VCaP (cell line): Measurements from ENCODE around the gene CADPS.

Experiments
- H3K27ac ChIP-seq: fragments of 450-650 bp; 2 replicates; pipeline ENCODE4 v1.5.1; 2017
- TF ChIP-seq, protein P1 (sequence below): fragments of 450-650 bp; conservative IDR thresholded peaks from 2 replicates; pipeline ENCODE4 v1.5.1; 2017; ENCODE audit warnings: mild to moderate bottlenecking, moderate library complexity

The CADPS gene

DNA sequence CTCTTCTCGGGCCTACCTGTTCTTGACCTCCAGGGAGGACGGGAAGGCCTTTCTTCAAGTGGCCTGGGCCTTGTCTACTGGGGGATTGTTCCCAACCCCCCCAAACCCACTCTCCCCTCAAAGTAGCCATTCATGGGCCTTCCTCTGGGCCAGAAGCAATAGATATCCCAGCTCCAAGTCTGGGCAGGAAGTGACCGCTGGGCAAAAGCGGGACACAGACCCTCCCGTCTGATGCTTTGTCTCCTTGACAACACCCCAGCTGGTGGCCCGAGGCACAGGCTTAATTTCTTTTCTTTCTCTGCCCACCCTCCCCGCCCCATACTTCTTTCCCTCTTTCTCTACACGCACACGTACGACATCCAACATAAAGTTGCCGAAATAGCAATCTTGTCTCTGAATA is 460.4 kb downstream of the CADPS start:
- TF ChIP-seq, protein P1, sequence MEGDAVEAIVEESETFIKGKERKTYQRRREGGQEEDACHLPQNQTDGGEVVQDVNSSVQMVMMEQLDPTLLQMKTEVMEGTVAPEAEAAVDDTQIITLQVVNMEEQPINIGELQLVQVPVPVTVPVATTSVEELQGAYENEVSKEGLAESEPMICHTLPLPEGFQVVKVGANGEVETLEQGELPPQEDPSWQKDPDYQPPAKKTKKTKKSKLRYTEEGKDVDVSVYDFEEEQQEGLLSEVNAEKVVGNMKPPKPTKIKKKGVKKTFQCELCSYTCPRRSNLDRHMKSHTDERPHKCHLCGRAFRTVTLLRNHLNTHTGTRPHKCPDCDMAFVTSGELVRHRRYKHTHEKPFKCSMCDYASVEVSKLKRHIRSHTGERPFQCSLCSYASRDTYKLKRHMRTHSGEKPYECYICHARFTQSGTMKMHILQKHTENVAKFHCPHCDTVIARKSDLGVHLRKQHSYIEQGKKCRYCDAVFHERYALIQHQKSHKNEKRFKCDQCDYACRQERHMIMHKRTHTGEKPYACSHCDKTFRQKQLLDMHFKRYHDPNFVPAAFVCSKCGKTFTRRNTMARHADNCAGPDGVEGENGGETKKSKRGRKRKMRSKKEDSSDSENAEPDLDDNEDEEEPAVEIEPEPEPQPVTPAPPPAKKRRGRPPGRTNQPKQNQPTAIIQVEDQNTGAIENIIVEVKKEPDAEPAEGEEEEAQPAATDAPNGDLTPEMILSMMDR = no peak
- H3K27ac ChIP-seq = no peak overlapping the region

DNA sequence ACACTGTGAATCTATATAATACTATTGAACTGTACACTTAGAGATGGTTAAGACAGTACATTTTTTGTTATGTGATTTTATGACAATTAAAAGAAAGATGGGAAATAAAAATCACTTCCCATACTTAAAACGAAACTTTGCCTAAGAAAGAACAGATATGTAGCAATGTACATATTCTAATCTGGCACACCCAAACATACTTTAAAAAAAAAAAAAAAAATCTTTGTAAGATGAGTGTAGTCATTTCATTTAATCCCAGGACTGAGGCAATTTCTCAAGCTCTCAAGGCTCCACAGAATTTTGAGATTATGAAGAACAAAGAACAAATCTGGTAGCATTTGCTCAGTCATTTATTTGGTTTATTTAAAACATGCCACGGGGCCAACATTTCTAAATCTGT is 461.5 kb downstream of the CADPS start:
- H3K27ac ChIP-seq = no peak overlapping the region
- TF ChIP-seq, protein P1 = no peak

DNA sequence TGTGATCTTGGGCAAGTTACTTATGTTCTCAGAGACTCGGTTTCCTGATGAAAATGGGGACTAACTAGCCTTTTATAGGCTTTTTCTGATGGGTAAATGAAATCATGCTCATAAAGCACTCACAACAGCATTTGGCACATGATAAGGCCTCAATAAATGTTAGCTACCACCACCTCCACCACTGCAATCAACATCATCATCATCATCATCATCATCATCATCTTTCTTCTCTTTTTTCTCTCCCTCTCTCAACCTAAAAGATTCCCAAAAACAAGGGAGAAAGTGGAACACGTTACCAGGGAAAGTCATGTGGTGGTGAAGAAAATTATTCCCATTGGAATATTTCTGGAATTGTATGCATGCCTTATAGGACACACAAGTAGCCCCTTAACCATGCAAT is 468.3 kb downstream of the CADPS start:
- no peak overlapping the region for H3K27ac ChIP-seq
- TF ChIP-seq, protein P1 = no peak

DNA sequence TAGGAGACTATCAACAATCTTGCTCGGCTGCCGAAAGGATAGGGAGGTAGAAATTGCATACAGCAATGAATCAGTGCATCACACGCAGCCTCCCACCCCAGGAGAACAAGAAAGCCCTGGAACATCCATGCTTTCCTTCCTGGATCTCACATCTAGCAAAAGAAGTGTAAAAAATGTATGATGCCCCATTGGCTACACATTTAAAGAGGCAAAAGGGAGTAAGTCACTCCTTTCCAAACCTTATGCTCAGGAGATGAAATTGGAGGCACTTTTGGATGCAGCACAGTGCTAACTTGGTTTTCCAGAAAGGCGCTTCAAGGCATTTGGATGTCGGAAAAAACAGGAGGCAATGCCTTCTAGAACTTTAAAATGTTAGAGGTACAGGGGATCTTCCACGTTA is 469.6 kb downstream of the CADPS start:
- TF ChIP-seq, protein P1 = no peak
- H3K27ac ChIP-seq = no peak overlapping the region

DNA sequence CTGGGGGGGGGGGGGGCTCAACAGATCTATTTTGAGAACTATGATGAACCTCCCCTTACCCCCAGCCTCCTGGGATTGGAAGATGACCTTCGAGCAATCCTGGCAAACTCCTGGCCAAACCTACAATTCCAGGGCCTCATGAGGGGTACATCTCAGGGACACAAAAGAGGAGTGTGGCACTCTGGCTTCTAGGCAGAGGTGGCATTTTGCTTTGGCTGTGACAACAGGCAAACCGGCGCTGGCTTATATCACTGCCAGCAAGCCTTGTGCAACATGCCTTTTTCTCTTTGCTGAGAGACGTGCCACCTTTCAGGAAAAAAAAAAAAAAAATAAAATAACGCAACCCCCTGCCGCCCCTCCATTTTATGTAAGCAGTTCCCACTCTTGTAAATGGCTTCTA is 470.1 kb downstream of the CADPS start:
- no peak overlapping the region for H3K27ac ChIP-seq
- TF ChIP-seq, protein P1 = no peak

DNA sequence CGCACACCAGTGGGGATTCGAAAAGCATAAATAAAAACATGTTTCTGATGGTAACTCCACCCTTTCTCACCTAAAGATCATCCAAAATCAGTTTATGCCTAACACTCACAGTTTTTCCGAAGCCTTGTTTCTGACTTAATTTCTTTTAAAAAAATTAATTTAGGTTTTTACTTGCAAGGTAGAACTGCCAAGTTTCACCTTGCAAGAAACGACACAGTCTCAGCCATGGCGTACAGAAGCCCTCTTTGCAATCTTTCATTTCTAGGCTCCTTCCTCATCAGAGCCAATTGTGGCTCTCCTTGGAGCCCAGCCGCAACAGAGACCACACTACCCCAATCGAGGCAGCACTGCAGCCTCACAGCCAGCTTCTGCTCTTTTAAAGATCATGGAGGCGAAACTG is 470.9 kb downstream of the CADPS start:
- TF ChIP-seq, protein P1 = no peak

DNA sequence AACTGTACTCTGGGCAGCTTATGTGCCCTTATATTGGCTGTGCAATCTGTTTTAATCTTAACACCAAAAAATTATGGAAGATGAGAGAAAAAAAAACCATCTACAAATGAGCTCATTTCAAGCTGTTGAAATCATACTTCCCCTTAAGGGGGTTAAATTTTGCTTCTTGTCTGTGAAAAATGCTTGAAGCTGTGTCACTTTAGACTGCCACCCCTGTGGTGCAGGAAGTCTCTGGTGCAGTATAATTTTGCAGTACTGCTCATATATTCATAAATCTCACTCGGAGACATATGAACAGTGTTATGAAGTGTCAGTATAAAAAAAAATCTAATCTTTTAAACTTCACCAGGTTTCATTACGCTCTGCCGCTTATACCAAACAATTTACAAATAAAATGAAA is 471.5 kb downstream of the CADPS start:
- H3K27ac ChIP-seq = no peak overlapping the region
- TF ChIP-seq, protein P1 = no peak

More for the DNA sequence above, 470.9 kb downstream of the CADPS start:
- H3K27ac ChIP-seq = no peak overlapping the region
